H1 (cell line): ENCODE measurements around the gene CHRNA5. TPM values are rescaled to one million over a fixed set of nuclear protein-coding genes. Genes with fewer than 3 reads are reported as not detected.

Source experiments
- CTCF ChIA-PET: fragments of 300-600 bp; sonication (Branson Sonifier 250); formaldehyde crosslinking; loops from one replicate; lab custom pipeline; 2021; ENCODE audit not compliant: partially characterized antibody; lab: Charles Lee
- POLR2A ChIA-PET: fragments of 300-600 bp; sonication (Branson Sonifier 250); formaldehyde crosslinking; loops from one replicate; lab custom pipeline; 2021; ENCODE audit warnings: inconsistent platforms; ENCODE audit not compliant: partially characterized antibody; lab: Charles Lee
- DNase-seq, 2 experiments: peaks; one replicate each; pipeline versions ENCODE4 v3.0.0 to v3.0.0-alpha.2; 2010 to 2022; ENCODE audit warnings: low spot score in 2 of 2, low read depth in 1 of 2, mixed read lengths in 1 of 2
- FAIRE-seq: peaks from 2 replicates; lab custom pipeline; 2011; peaks lifted over from hg19 to GRCh38; lab: Jason Lieb, UNC
- H2AFZ ChIP-seq: 2 replicates; pipeline ENCODE4 v1.8.1; 2012; ENCODE audit warnings: low read length, inconsistent platforms
- H2AK5ac ChIP-seq: 2 replicates; pipeline ENCODE4 v1.6.1; 2013; ENCODE audit warnings: low read depth, low read length
- H2BK120ac ChIP-seq: replicated peaks from 2 replicates; pipeline ENCODE3; 2013; ENCODE audit warnings: low read depth, low read length, inconsistent platforms
- H2BK12ac ChIP-seq: 2 replicates; pipeline ENCODE4 v1.6.1; 2013; ENCODE audit warnings: low read depth, low read length
- H2BK15ac ChIP-seq: 2 replicates; pipeline ENCODE4 v1.6.1; 2013; ENCODE audit warnings: low read length
- H2BK20ac ChIP-seq: 2 replicates; pipeline ENCODE4 v1.6.1; 2013; ENCODE audit warnings: low read length
- H2BK5ac ChIP-seq: 2 replicates; pipeline ENCODE4 v1.6.1; 2013; ENCODE audit warnings: low read depth, low read length
- H3K14ac ChIP-seq: 2 replicates; pipeline ENCODE4 v1.6.1; 2013; ENCODE audit warnings: inconsistent platforms; ENCODE audit not compliant: insufficient read length
- H3K18ac ChIP-seq: 2 replicates; pipeline ENCODE4 v1.6.1; 2013; ENCODE audit warnings: low read length; ENCODE audit errors: extremely low read depth
- H3K23ac ChIP-seq: 2 replicates; pipeline ENCODE4 v1.6.1; 2013; ENCODE audit warnings: inconsistent platforms; ENCODE audit not compliant: insufficient read length
- H3K23me2 ChIP-seq: 2 replicates; pipeline ENCODE4 v1.6.1; 2013; ENCODE audit warnings: low read depth, low read length
- H3K27ac ChIP-seq: 2 replicates; pipeline ENCODE4 v1.6.1; 2011; ENCODE audit warnings: low read depth, low read length, inconsistent platforms
- H3K27me3 ChIP-seq, 4 experiments: replicated peaks in 1 of 4; 1 replicate in 1 of 4; 2 replicates in 3 of 4; pipeline versions ENCODE4 v1.6.1 to v1.8.1; 2011 to 2013; ENCODE audit warnings: low read length in 3 of 4, mild to moderate bottlenecking in 3 of 4, inconsistent platforms in 2 of 4, mixed read lengths in 2 of 4, moderate library complexity in 1 of 4; ENCODE audit not compliant: control insufficient read depth in 3 of 4, insufficient read depth in 3 of 4; ENCODE audit errors: extremely low read depth in 1 of 4
- H3K36me3 ChIP-seq, 4 experiments: 2 replicates each; pipeline versions ENCODE4 v1.6.1 to v1.8.1; 2011 to 2013; ENCODE audit warnings: mild to moderate bottlenecking in 4 of 4, low read length in 3 of 4, moderate library complexity in 2 of 4, control low read depth in 1 of 4, inconsistent platforms in 1 of 4; ENCODE audit not compliant: insufficient read depth in 4 of 4, control insufficient read depth in 2 of 4
- H3K4ac ChIP-seq: replicated peaks from 2 replicates; pipeline ENCODE3; 2013; ENCODE audit warnings: low read length, low read depth, mixed read lengths, inconsistent platforms; ENCODE audit not compliant: insufficient read length
- H3K4me1 ChIP-seq, 4 experiments: replicated peaks in 1 of 4; 1 replicate in 1 of 4; 2 replicates in 3 of 4; pipeline versions ENCODE4 v1.6.1 to v1.8.1; 2011 to 2013; ENCODE audit warnings: low read length in 3 of 4, inconsistent platforms in 2 of 4, mixed read lengths in 1 of 4; ENCODE audit not compliant: insufficient read depth in 4 of 4, control insufficient read depth in 3 of 4
- H3K4me2 ChIP-seq, 2 experiments: 2 replicates each; pipeline versions ENCODE4 v1.6.1 to v1.8.1; 2011 to 2013; ENCODE audit warnings: low read depth in 2 of 2, low read length in 2 of 2, control low read depth in 1 of 2, inconsistent platforms in 1 of 2, mild to moderate bottlenecking in 1 of 2; ENCODE audit not compliant: insufficient read depth in 1 of 2
- H3K4me3 ChIP-seq, 4 experiments: fragments of 200-600, 300-600 bp in 1 of 4; sonication (generic), shearing (Covaris generic), sonication (Bioruptor Twin) in 1 of 4; 2 replicates each; pipeline versions ENCODE4 v1.5.1 to v1.8.1; 2011 to 2016; ENCODE audit warnings: low read length in 4 of 4, low read depth in 3 of 4, control low read depth in 2 of 4, inconsistent platforms in 2 of 4, mild to moderate bottlenecking in 2 of 4, mixed read lengths in 1 of 4, moderate library complexity in 1 of 4; ENCODE audit not compliant: insufficient read depth in 2 of 4; ENCODE audit errors: extremely low read depth in 1 of 4
- H3K56ac ChIP-seq: replicated peaks from 2 replicates; pipeline ENCODE3; 2013; ENCODE audit warnings: low read depth, mild to moderate bottlenecking, mixed read lengths, low read length, inconsistent platforms; ENCODE audit not compliant: insufficient read length
- H3K79me1 ChIP-seq: 2 replicates; pipeline ENCODE4 v1.6.1; 2013; ENCODE audit warnings: low read depth, low read length, control low read depth
- H3K79me2 ChIP-seq, 2 experiments: 2 replicates each; pipeline versions ENCODE4 v1.6.1 to v1.8.1; 2012 to 2013; ENCODE audit warnings: low read length in 2 of 2, mild to moderate bottlenecking in 2 of 2, inconsistent platforms in 1 of 2; ENCODE audit not compliant: insufficient read depth in 2 of 2, control insufficient read depth in 1 of 2
- H3K9ac ChIP-seq, 4 experiments: replicated peaks in 1 of 4; 1 replicate in 1 of 4; 2 replicates in 3 of 4; pipeline versions ENCODE4 v1.6.1 to v1.8.1; 2011 to 2013; ENCODE audit warnings: low read depth in 3 of 4, low read length in 3 of 4, control low read depth in 2 of 4, mild to moderate bottlenecking in 2 of 4, moderate library complexity in 2 of 4, inconsistent platforms in 1 of 4; ENCODE audit errors: extremely low read depth in 1 of 4
- H3K9me3 ChIP-seq, 2 experiments: 2 replicates each; pipeline versions ENCODE4 v1.6.1 to v1.8.1; 2012 to 2013; ENCODE audit warnings: mild to moderate bottlenecking in 2 of 2, moderate library complexity in 2 of 2, control low read depth in 1 of 2, inconsistent platforms in 1 of 2, low read depth in 1 of 2, low read length in 1 of 2, mixed read lengths in 1 of 2; ENCODE audit not compliant: insufficient read depth in 2 of 2
- H4K20me1 ChIP-seq, 2 experiments: replicated peaks in 1 of 2; 2 replicates each; pipeline versions ENCODE3 to v1.8.1; 2011 to 2013; ENCODE audit warnings: inconsistent platforms in 2 of 2, low read length in 2 of 2, mild to moderate bottlenecking in 1 of 2; ENCODE audit not compliant: insufficient read depth in 2 of 2, control insufficient read depth in 1 of 2
- H4K5ac ChIP-seq: 2 replicates; pipeline ENCODE4 v1.6.1; 2013; ENCODE audit warnings: low read length, low read depth, mixed read lengths, inconsistent platforms; ENCODE audit not compliant: insufficient read length
- H4K8ac ChIP-seq: 2 replicates; pipeline ENCODE4 v1.8.0; 2013; ENCODE audit warnings: mild to moderate bottlenecking, moderate library complexity, low read length, inconsistent platforms; ENCODE audit not compliant: insufficient read depth; ENCODE audit errors: extremely low read depth
- H4K91ac ChIP-seq: replicated peaks from 2 replicates; pipeline ENCODE3; 2013; ENCODE audit warnings: low read length, mixed read lengths, inconsistent platforms; ENCODE audit not compliant: insufficient read length
- SP2 ChIP-seq: IDR thresholded peaks from 2 replicates; pipeline ENCODE4 v1.6.1; 2012; ENCODE audit warnings: mild to moderate bottlenecking, low read length, inconsistent platforms
- SP4 ChIP-seq: IDR thresholded peaks from 2 replicates; pipeline ENCODE4 v1.6.1; 2012; ENCODE audit warnings: low read length, inconsistent platforms
- TAF1 ChIP-seq: IDR thresholded peaks from 2 replicates; pipeline ENCODE4 v1.6.1; 2011; ENCODE audit warnings: mild to moderate bottlenecking, low read depth, low read length
- polyA plus RNA-seq, 7 experiments: library from polyadenylated mRNA; depleted of rRNA in 3 of 7; stranded (reverse) in 5 of 7; unstranded in 2 of 7; fragments of >200 nt in 5 of 7; fragments of 200-250 nt in 2 of 7; gene quantifications; 1 replicate in 5 of 7; 2 replicates in 1 of 7; 4 replicates in 1 of 7; pipeline versions ENCODE4 v1.2.1 to v1.2.3, GENCODE V29; 2011 to 2013; ENCODE audit warnings: missing spikeins in 2 of 7, mixed read lengths in 2 of 7
- total RNA-seq: library from RNA; stranded (reverse); fragmentation: NEBNext Ultra II Directional; extraction: Animal tissue kit (Norgen Biotek cat#: 25700); gene quantifications from 2 replicates; pipeline ENCODE4 v1.2.1, GENCODE V29; 2021

Gene CHRNA5
- total and polyA plus RNA-seq, 2 of the 8 experiments (the other 6 are each of a cell fraction or from before 2014, with no cell fraction given), result 13.5 to 31.4 TPM

GRCh38 chr15:78598348-78598747 is 33.0 kb downstream of the CHRNA5 start (continued):
- TF ChIP-seq SP4, result no peak

GRCh38 chr15:78599189-78599588 is 33.9 kb downstream of the CHRNA5 start:
- H3K23ac ChIP-seq, result no peak overlapping the region
- H4K5ac ChIP-seq, result no peak overlapping the region
- H3K4ac ChIP-seq, result no peak overlapping the region
- FAIRE-seq (no peak), DNase-seq (no peak)
- H2BK15ac ChIP-seq, result no peak overlapping the region
- no peak overlapping the region for H2BK120ac ChIP-seq
- H3K4me3 ChIP-seq, result no peak overlapping the region
- no peak overlapping the region for H2AK5ac ChIP-seq
- H3K4me2 ChIP-seq, result no peak overlapping the region
- H3K27me3 ChIP-seq, result no peaks in the 10 kb centered on the region
- TF ChIP-seq TAF1 (no peak), SP2 (no peak)
- no peaks in the 10 kb centered on the region for H3K79me2 ChIP-seq
- no peak overlapping the region for H4K8ac ChIP-seq
- peaks cover 0 to 6% (median under 1%) of the 10 kb centered on the region in 4 experiments; a peak in 1 of 8 replicates for H3K36me3 ChIP-seq
- ChIA-PET POLR2A (no interaction called here), CTCF (no interaction called here)
- no peak overlapping the region for H2BK12ac ChIP-seq
- H3K9me3 ChIP-seq, result 0 out of 4 replicates have a peak, but pooled peaks cover 0 to under 1% of the 10 kb centered on the region in 2 experiments
- H3K18ac ChIP-seq, result no peak overlapping the region
- H2BK5ac ChIP-seq, result no peak overlapping the region
- H3K14ac ChIP-seq, result no peak overlapping the region
- no peak overlapping the region for H2BK20ac ChIP-seq
- no peak overlapping the region for H2AFZ ChIP-seq
- no peaks in the 10 kb centered on the region for H4K20me1 ChIP-seq
- no peak overlapping the region for H3K56ac ChIP-seq
- no peak overlapping the region for H3K27ac ChIP-seq
- H4K91ac ChIP-seq, result no peak overlapping the region
- H3K23me2 ChIP-seq, result no peaks in the 10 kb centered on the region
- H3K79me1 ChIP-seq, result no peaks in the 10 kb centered on the region
- H3K4me1 ChIP-seq, result no peaks in the 10 kb centered on the region
- no peak overlapping the region for H3K9ac ChIP-seq
